Nephron progenitor cell (in vitro differentiated cells): ENCODE results near the gene CUL9.

Experiments
- DNase-seq: peaks from one replicate; pipeline ENCODE4 v3.0.0; 2021
- H3K27ac Mint-ChIP-seq: 2 replicates; pipeline ENCODE4 v1.8.0; 2021; ENCODE audit warnings: mild to moderate bottlenecking, moderate library complexity, mixed read lengths
- H3K27me3 Mint-ChIP-seq: 2 replicates; pipeline ENCODE4 v1.8.0; 2021; ENCODE audit warnings: mild to moderate bottlenecking, low read depth, mixed read lengths; ENCODE audit not compliant: poor library complexity
- H3K36me3 Mint-ChIP-seq: 2 replicates; pipeline ENCODE4 v1.8.0; 2021; ENCODE audit warnings: low read depth, mixed read lengths
- H3K4me1 Mint-ChIP-seq: 2 replicates; pipeline ENCODE4 v1.8.0; 2021; ENCODE audit warnings: mixed read lengths
- H3K4me3 Mint-ChIP-seq: 2 replicates; pipeline ENCODE4 v1.8.0; 2021; ENCODE audit warnings: mild to moderate bottlenecking, moderate library complexity, mixed read lengths
- H3K9me3 Mint-ChIP-seq: 2 replicates; pipeline ENCODE4 v1.8.0; 2021; ENCODE audit warnings: mild to moderate bottlenecking, moderate library complexity, mixed read lengths
- TF ChIP-seq, protein P1 (sequence below): fragments of 200-600 bp; sonication (generic); IDR thresholded peaks from 2 replicates; pipeline ENCODE4 v1.5.0; 2021; ENCODE audit warnings: antibody characterized with exemption

CUL9 gene

GRCh38 chr6:43216200-43216599 is 34.2 kb downstream of the CUL9 start:
- Mint-ChIP-seq H3K27me3 (peaks cover 4% of the 10 kb centered on the region), H3K9me3 (no peaks in the 10 kb centered on the region), H3K36me3 (peaks cover 33% of the 10 kb centered on the region), H3K27ac (no peak overlapping the region), H3K4me1 (peaks cover 14% of the 10 kb centered on the region), H3K4me3 (no peak overlapping the region)
- TF ChIP-seq, protein P1, sequence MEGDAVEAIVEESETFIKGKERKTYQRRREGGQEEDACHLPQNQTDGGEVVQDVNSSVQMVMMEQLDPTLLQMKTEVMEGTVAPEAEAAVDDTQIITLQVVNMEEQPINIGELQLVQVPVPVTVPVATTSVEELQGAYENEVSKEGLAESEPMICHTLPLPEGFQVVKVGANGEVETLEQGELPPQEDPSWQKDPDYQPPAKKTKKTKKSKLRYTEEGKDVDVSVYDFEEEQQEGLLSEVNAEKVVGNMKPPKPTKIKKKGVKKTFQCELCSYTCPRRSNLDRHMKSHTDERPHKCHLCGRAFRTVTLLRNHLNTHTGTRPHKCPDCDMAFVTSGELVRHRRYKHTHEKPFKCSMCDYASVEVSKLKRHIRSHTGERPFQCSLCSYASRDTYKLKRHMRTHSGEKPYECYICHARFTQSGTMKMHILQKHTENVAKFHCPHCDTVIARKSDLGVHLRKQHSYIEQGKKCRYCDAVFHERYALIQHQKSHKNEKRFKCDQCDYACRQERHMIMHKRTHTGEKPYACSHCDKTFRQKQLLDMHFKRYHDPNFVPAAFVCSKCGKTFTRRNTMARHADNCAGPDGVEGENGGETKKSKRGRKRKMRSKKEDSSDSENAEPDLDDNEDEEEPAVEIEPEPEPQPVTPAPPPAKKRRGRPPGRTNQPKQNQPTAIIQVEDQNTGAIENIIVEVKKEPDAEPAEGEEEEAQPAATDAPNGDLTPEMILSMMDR, result no peak
- no peak for DNase-seq

DNA sequence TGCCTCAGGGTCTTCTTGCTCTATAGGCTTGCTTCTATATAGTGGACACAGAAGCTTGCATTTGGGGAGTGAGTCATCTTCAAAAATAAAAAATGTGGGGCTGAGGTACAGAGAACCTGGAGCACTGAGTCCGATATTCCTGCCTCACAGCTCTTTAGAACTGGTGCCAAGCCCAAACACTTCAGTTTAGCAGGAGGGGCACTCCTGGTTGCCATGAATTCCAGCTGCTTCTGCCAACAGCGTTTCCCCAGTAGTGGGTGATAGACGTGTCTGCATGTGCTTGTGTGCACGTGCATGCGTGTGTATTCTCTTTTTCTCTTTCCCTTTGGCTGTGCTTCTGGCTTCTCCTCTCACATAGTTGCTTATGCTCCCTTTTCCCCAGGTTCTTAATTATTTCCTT is 35.4 kb downstream of the CUL9 start:
- no peak overlapping the region for H3K27ac Mint-ChIP-seq
- H3K27me3 Mint-ChIP-seq, result peaks cover 4% of the 10 kb centered on the region

GRCh38 chr6:43219119-43219518 is 37.1 kb downstream of the CUL9 start:
- Mint-ChIP-seq H3K9me3 (no peaks in the 10 kb centered on the region), H3K4me3 (no peak overlapping the region), H3K27ac (no peak overlapping the region), H3K4me1 (peaks cover 14% of the 10 kb centered on the region), H3K36me3 (peaks cover 27% of the 10 kb centered on the region), H3K27me3 (peaks cover 2% of the 10 kb centered on the region)
- DNase-seq, result no peak
- TF ChIP-seq, protein P1, result no peak

More for the DNA sequence above, 35.4 kb downstream of the CUL9 start:
- TF ChIP-seq, protein P1, result no peak
- Mint-ChIP-seq H3K9me3 (no peaks in the 10 kb centered on the region), H3K4me3 (no peak overlapping the region), H3K4me1 (peaks cover 14% of the 10 kb centered on the region), H3K36me3 (peaks cover 33% of the 10 kb centered on the region)
- DNase-seq, result no peak

- Mint-ChIP-seq H3K27ac (no peak overlapping the region), H3K9me3 (no peaks in the 10 kb centered on the region), H3K4me1 (peaks cover 14% of the 10 kb centered on the region), H3K36me3 (peaks cover 27% of the 10 kb centered on the region), H3K4me3 (no peak overlapping the region), H3K27me3 (peaks cover 2% of the 10 kb centered on the region)
- DNase-seq, result no peak
- TF ChIP-seq, protein P1, result no peak
These were observed 37.8 kb downstream of the CUL9 start for GRCh38 chr6:43219814-43220213.

DNA sequence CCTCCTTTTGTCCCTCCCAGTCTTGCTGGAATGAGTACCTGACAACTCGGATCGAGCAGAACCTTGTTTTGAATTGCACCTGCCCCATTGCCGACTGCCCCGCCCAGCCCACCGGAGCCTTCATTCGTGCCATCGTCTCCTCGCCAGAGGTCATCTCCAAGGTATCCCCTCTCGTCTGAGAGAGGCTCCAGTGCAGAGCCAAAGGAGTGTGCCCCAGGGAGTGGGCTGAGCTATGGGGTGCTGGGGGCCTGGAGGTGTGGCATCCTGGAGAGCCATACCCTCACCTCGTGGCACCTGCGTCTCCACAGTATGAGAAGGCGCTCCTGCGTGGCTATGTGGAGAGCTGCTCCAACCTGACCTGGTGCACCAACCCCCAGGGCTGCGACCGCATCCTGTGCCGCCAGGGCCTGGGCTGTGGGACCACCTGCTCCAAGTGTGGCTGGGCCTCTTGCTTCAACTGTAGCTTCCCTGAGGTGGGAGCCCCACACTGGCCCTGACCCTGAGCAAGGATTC is 38.5 kb downstream of the CUL9 start:
- H3K4me1 Mint-ChIP-seq, result peaks cover 14% of the 10 kb centered on the region
- no peak for DNase-seq
- H3K27me3 Mint-ChIP-seq, result peaks cover 2% of the 10 kb centered on the region
- TF ChIP-seq, protein P1, result no peak
- peaks cover 25% of the 10 kb centered on the region for H3K36me3 Mint-ChIP-seq
- H3K27ac Mint-ChIP-seq, result no peak overlapping the region
- no peaks in the 10 kb centered on the region for H3K9me3 Mint-ChIP-seq
- H3K4me3 Mint-ChIP-seq, result no peak overlapping the region
